Brain microvascular endothelial cell (primary cell): ENCODE data around the gene ARHGAP10.

ENCODE experiments used
- DNase-seq: peaks from one replicate; pipeline ENCODE4 v3.0.0-alpha.2; 2020
- H3K27ac ChIP-seq: fragments of 250-450 bp; sonication (Bioruptor Pico); 2 replicates; pipeline ENCODE4 v1.5.1; 2020; ENCODE audit warnings: mild to moderate bottlenecking, moderate library complexity
- H3K27me3 ChIP-seq: fragments of 250-450 bp; sonication (Bioruptor Pico); replicated peaks from 2 replicates; pipeline ENCODE4 v1.5.1; 2020; ENCODE audit warnings: mild to moderate bottlenecking
- H3K36me3 ChIP-seq: fragments of 250-450 bp; sonication (Bioruptor Pico); replicated peaks from 2 replicates; pipeline ENCODE4 v1.5.1; 2020; ENCODE audit warnings: mild to moderate bottlenecking
- H3K4me3 ChIP-seq: 2 replicates; pipeline ENCODE4 v1.5.1; 2011; ENCODE audit warnings: low read depth, mild to moderate bottlenecking, control low read depth, low read length, moderate library complexity
- in situ Hi-C: cut with HindIII; loops from 2 replicates; pipeline ENCODE4 v1.10.0; 2017; ENCODE audit warnings: low sequenced_read_pairs, low pct_ligation_motif_present
- TF ChIP-seq, protein P1 (sequence below): IDR thresholded peaks from 2 replicates; pipeline ENCODE4 v1.5.1; 2011; ENCODE audit warnings: low read depth, mild to moderate bottlenecking, moderate library complexity, low read length, control low read depth, inconsistent platforms; ENCODE audit errors: missing control alignments

ARHGAP10 gene

DNA sequence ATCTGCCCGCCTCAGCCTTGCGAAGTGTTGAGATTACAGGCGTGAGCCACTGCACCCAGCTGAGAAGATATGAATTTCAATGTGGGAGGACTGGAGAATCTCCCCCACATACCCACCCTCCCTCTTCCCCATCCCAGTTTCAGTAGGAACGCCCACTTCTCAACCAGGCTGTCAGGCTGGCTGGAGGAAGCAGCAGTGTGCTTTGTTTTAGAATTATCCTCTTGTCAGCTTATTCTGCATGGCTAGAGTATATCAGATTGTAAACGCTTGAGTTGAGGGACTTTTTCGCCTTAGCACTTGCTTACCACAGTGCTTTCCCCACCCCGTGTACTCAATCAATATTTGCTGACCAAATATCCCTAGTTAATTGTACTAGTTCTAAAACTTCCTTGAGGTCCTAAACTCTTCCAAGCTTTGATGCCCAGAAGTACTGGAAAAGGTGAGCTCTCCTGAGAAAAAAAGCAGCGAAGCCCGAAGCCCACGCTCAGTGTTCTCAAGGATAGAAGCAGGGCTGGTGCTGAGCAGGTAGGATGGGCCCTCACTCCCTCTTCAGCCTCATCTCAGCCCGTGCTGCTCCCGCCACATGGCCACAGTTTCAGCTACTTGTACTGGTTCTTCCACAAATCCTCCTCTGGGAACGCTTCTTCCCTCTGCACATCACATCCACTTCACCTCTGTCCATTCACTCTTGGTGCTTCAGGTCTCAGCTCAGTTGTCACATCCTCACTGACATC lies 7.3 kb upstream of the ARHGAP10 start:
- H3K27ac ChIP-seq: no peak overlapping the region
- H3K36me3 ChIP-seq: no peaks in the 10 kb centered on the region
- H3K4me3 ChIP-seq: no peak overlapping the region
- TF ChIP-seq, protein P1, sequence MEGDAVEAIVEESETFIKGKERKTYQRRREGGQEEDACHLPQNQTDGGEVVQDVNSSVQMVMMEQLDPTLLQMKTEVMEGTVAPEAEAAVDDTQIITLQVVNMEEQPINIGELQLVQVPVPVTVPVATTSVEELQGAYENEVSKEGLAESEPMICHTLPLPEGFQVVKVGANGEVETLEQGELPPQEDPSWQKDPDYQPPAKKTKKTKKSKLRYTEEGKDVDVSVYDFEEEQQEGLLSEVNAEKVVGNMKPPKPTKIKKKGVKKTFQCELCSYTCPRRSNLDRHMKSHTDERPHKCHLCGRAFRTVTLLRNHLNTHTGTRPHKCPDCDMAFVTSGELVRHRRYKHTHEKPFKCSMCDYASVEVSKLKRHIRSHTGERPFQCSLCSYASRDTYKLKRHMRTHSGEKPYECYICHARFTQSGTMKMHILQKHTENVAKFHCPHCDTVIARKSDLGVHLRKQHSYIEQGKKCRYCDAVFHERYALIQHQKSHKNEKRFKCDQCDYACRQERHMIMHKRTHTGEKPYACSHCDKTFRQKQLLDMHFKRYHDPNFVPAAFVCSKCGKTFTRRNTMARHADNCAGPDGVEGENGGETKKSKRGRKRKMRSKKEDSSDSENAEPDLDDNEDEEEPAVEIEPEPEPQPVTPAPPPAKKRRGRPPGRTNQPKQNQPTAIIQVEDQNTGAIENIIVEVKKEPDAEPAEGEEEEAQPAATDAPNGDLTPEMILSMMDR: no peak
- DNase-seq: no peak
- H3K27me3 ChIP-seq: no peaks in the 10 kb centered on the region
- in situ Hi-C loops: loop anchor here (25.0 kb wide), 1 partner anchor 138 kb away; no protein-coding TSS in a partner anchor

DNA sequence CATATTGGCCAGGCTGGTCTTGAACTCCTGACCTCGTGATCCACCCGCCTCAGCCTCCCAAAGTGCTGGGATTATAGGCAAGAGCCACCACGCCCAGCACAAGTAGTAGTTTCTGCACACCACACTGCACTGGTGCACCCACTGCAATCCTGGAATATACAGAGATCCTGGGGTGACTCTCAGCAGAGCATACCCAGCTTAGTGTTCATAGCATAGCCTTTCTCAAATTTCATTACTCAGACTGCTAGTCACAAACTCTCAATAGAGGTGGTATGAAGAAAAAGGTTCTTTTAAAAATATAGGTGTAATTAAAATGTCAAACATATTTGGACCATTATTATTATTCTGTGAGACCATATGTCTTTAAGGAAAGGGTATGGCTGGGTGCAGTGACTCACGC lies 6.2 kb upstream of the ARHGAP10 start:
- in situ Hi-C loops: no loop called here
- TF ChIP-seq, protein P1: no peak
- H3K4me3 ChIP-seq: no peak overlapping the region
- no peak overlapping the region for H3K27ac ChIP-seq
- no peaks in the 10 kb centered on the region for H3K27me3 ChIP-seq
- no peak for DNase-seq
- H3K36me3 ChIP-seq: no peaks in the 10 kb centered on the region

DNA sequence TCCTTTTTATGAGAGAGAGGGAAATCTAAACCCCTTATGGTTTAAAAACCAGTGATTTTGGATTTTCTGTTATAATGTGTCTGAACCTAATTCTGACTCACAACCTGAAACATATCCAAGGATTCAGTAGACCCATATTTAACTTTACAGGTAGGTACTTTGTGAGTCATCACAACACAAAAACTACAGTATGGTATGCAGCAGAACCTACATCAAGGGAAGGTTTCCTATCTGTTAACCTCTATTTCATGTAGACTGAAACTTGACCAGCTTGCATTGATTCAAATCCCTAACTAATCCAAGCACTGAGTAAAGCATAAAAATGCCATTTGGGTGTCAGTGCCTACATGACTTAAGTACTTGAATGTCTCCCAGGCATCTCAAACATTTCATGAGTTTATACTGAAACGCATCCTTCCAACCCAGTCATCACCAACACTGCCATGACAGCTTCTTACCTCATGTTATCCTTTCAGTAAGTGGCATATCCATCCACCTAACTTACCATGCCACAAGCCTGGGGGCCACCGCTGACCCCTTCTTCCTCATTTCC lies 4.3 kb upstream of the ARHGAP10 start:
- Histone ChIP-seq H3K27ac (no peak overlapping the region), H3K27me3 (no peaks in the 10 kb centered on the region), H3K36me3 (no peaks in the 10 kb centered on the region), H3K4me3 (no peak overlapping the region)
- in situ Hi-C loops: no loop called here
- TF ChIP-seq, protein P1: no peak
- no peak for DNase-seq

DNA sequence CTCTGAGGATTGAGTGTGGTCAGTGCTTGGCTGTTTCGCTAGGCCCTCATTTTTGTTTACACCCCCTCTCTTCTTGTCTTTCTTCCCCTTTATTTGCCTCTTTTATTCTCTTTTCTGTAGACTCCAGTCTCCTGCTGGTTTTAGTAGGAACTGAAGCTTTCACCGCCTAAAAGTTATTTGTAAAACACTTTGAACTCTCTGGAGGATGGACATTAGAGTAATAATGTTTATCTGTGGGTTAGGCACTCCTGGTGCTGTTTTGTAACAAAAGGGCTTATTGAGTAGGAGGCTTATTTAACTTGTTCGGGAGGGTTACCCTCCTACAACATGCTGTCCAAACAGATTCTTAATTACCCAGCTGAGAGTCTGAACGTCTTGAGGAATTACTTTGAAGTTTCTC lies 1.6 kb upstream of the ARHGAP10 start:
- no peak for DNase-seq
- Histone ChIP-seq H3K36me3 (no peaks in the 10 kb centered on the region), H3K4me3 (no peak overlapping the region), H3K27ac (no peak overlapping the region), H3K27me3 (no peaks in the 10 kb centered on the region)
- TF ChIP-seq, protein P1: peak; percentile 30
- in situ Hi-C loops: no loop called here

DNA sequence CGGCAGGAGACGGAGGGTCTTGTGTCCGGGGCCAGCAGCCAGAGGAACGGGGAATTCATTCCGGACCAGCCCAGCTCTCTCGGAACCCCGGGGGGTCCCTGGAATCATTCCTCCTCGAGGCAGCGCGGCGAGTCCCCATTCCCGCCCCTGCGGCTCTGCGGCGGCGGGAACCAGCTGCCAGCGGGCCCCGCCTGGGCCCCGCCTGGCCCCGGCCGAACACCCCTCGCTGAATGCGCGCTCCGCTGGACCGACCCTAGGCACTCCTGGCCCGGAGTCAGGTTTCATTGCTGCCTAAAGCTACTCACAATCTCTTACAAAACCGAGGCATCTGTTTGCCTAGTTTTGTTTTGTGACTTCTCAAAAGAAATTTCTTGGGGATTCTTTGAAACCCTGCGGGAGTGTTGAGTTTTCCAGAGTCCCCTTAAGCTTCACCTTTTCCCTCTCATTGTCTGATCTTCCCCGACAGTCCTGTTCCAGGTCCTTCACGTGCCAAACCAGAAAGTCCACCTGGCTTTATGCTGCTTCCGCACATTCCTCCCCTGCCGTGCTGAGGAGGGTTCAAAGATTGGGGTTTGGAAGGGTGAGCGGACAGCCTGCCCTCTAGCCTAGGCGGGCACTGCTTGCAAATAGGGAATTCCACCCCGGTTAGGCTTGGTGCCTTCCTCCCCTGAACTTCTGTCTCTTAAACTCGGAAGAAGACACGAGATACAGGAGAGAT lies 789 bp downstream of the ARHGAP10 start:
- no peaks in the 10 kb centered on the region for H3K27me3 ChIP-seq
- TF ChIP-seq, protein P1: no peak
- no peak for DNase-seq
- peak overlapping the region; percentile 57 for H3K27ac ChIP-seq
- no peaks in the 10 kb centered on the region for H3K36me3 ChIP-seq
- in situ Hi-C loops: no loop called here
- peak overlapping the region; percentile 91 for H3K4me3 ChIP-seq
